CD14-positive monocyte (primary cell): Measurements from ENCODE around the gene CHTOP. TPM values are rescaled to one million over a fixed set of nuclear protein-coding genes. Genes with fewer than 3 reads are reported as not detected.

Source experiments
- DNase-seq, 3 donors: peaks; one replicate each; pipeline ENCODE4 v3.0.0-alpha.2; 2011 to 2022
- H2AFZ ChIP-seq: 2 replicates; pipeline ENCODE4 v1.6.0; 2012; ENCODE audit warnings: mild to moderate bottlenecking, low read depth, low read length, inconsistent platforms; ENCODE audit not compliant: insufficient read depth, poor library complexity, severe bottlenecking
- H3K27ac ChIP-seq, 2 donors: 1 replicate in 1 of 2; 2 replicates in 1 of 2; pipeline ENCODE4 v1.5.1; 2012 to 2013; ENCODE audit warnings: low read length in 2 of 2, control low read depth in 1 of 2, inconsistent platforms in 1 of 2, low read depth in 1 of 2, mild to moderate bottlenecking in 1 of 2
- H3K27me3 ChIP-seq, 2 donors: one replicate each; pipeline versions ENCODE4 v1.6.0 to v1.6.1; 2011 to 2013; ENCODE audit warnings: low read length in 2 of 2; ENCODE audit not compliant: control insufficient read depth in 2 of 2, insufficient read depth in 2 of 2
- H3K36me3 ChIP-seq, 2 donors: replicated peaks in 1 of 2; 1 replicate in 1 of 2; 2 replicates in 1 of 2; pipeline versions ENCODE4 v1.5.1 to v1.6.1; 2012 to 2013; ENCODE audit warnings: low read length in 2 of 2, control low read depth in 1 of 2, inconsistent platforms in 1 of 2, mild to moderate bottlenecking in 1 of 2; ENCODE audit not compliant: insufficient read depth in 2 of 2, control insufficient read depth in 1 of 2
- H3K4me1 ChIP-seq, 2 donors: 1 replicate in 1 of 2; 2 replicates in 1 of 2; pipeline versions ENCODE4 v1.5.1 to v1.6.1; 2012 to 2013; ENCODE audit warnings: low read length in 2 of 2, control low read depth in 1 of 2, inconsistent platforms in 1 of 2, mild to moderate bottlenecking in 1 of 2, moderate library complexity in 1 of 2; ENCODE audit not compliant: insufficient read depth in 2 of 2, control insufficient read depth in 1 of 2
- H3K4me2 ChIP-seq: replicated peaks from 2 replicates; pipeline ENCODE3; 2012; ENCODE audit warnings: low read length, moderate library complexity, mild to moderate bottlenecking; ENCODE audit not compliant: poor library complexity, severe bottlenecking; ENCODE audit errors: extremely low read depth
- H3K4me3 ChIP-seq, 3 experiments: fragments of 200-600 bp in 1 of 3; sonication (generic) in 1 of 3; replicated peaks in 1 of 3; 1 replicate in 2 of 3; 2 replicates in 1 of 3; pipeline ENCODE4 v1.5.1; 2011 to 2013; ENCODE audit warnings: low read length in 3 of 3, mild to moderate bottlenecking in 3 of 3, control low read depth in 2 of 3, low read depth in 2 of 3, inconsistent platforms in 1 of 3, moderate library complexity in 1 of 3
- H3K79me2 ChIP-seq: 2 replicates; pipeline ENCODE4 v1.6.0; 2012; ENCODE audit warnings: mild to moderate bottlenecking, control low read depth, inconsistent platforms, low read length, moderate library complexity; ENCODE audit not compliant: insufficient read depth
- H3K9ac ChIP-seq: 2 replicates; pipeline ENCODE4 v1.6.0; 2017; ENCODE audit warnings: low read length, mild to moderate bottlenecking; ENCODE audit not compliant: insufficient read depth, poor library complexity, severe bottlenecking
- H3K9me3 ChIP-seq, 2 donors: replicated peaks in 1 of 2; 1 replicate in 1 of 2; 2 replicates in 1 of 2; pipeline versions ENCODE4 v1.5.1 to v1.6.1; 2012 to 2013; ENCODE audit warnings: low read length in 2 of 2, control low read depth in 1 of 2; ENCODE audit not compliant: control insufficient read depth in 1 of 2, insufficient read depth in 1 of 2
- H4K20me1 ChIP-seq: 2 replicates; pipeline ENCODE4 v1.6.0; 2012; ENCODE audit warnings: mild to moderate bottlenecking, low read length, control low read depth, moderate library complexity; ENCODE audit not compliant: insufficient read depth
- H3K27ac Mint-ChIP-seq, 7 donors: one replicate each; pipeline ENCODE4 v1.8.0; 2020; ENCODE audit warnings: mild to moderate bottlenecking in 7 of 7, mixed read lengths in 7 of 7, moderate library complexity in 6 of 7, inconsistent platforms in 2 of 7
- H3K27me3 Mint-ChIP-seq, 3 donors: one replicate each; pipeline ENCODE4 v1.8.0; 2021 to 2022; ENCODE audit warnings: low read depth in 3 of 3, mild to moderate bottlenecking in 3 of 3, mixed read lengths in 3 of 3, moderate library complexity in 3 of 3, inconsistent platforms in 1 of 3
- H3K36me3 Mint-ChIP-seq, 2 donors: one replicate each; pipeline ENCODE4 v1.8.0; 2020; ENCODE audit warnings: mixed read lengths in 2 of 2, inconsistent platforms in 1 of 2, mild to moderate bottlenecking in 1 of 2
- H3K4me1 Mint-ChIP-seq: one replicate; pipeline ENCODE4 v1.8.0; 2020; ENCODE audit warnings: mild to moderate bottlenecking, mixed read lengths
- H3K4me3 Mint-ChIP-seq, 2 donors: one replicate each; pipeline ENCODE4 v1.8.0; 2020; ENCODE audit warnings: mild to moderate bottlenecking in 2 of 2, mixed read lengths in 2 of 2, moderate library complexity in 1 of 2
- H3K9me3 Mint-ChIP-seq, 7 donors: one replicate each; pipeline ENCODE4 v1.8.0; 2020 to 2022; ENCODE audit warnings: mixed read lengths in 7 of 7, mild to moderate bottlenecking in 6 of 7, moderate library complexity in 6 of 7, inconsistent platforms in 2 of 7
- WGBS: methylation state at CpG from one replicate; pipeline ENCODE4 v1.1.5; 2013; ENCODE audit warnings: missing lambda C conversion rate; ENCODE audit not compliant: insufficient coverage; 5-methylcytosine and 5-hydroxymethylcytosine counted together
- intact Hi-C, 2 donors: fragments of 100-400 bp; cut with micrococcal nuclease; formaldehyde crosslinking; loops; one replicate each; pipeline versions ENCODE4 v1.15.0 to v1.15.1; 2023
- polyA plus RNA-seq, 3 donors: library from polyadenylated mRNA; depleted of rRNA in 1 of 3; unstranded in 2 of 3; stranded (reverse) in 1 of 3; fragments of 300-500 nt in 2 of 3; fragments of >200 nt in 1 of 3; fragmentation: Illumina TruSeq in 2 of 3; gene quantifications; 1 replicate in 2 of 3; 2 replicates in 1 of 3; pipeline ENCODE4 v1.2.3, GENCODE V29; 2012 to 2021
- TF ChIP-seq, protein P1 (sequence below): fragments of 200-600 bp; IDR thresholded peaks from one replicate; pipeline ENCODE4 v1.8.0; 2022; ENCODE audit warnings: antibody characterized with exemption, mild to moderate bottlenecking

Gene CHTOP
- polyA plus RNA-seq, 3 donors = 28.1 to 56.2 (median 38.2) TPM

DNA sequence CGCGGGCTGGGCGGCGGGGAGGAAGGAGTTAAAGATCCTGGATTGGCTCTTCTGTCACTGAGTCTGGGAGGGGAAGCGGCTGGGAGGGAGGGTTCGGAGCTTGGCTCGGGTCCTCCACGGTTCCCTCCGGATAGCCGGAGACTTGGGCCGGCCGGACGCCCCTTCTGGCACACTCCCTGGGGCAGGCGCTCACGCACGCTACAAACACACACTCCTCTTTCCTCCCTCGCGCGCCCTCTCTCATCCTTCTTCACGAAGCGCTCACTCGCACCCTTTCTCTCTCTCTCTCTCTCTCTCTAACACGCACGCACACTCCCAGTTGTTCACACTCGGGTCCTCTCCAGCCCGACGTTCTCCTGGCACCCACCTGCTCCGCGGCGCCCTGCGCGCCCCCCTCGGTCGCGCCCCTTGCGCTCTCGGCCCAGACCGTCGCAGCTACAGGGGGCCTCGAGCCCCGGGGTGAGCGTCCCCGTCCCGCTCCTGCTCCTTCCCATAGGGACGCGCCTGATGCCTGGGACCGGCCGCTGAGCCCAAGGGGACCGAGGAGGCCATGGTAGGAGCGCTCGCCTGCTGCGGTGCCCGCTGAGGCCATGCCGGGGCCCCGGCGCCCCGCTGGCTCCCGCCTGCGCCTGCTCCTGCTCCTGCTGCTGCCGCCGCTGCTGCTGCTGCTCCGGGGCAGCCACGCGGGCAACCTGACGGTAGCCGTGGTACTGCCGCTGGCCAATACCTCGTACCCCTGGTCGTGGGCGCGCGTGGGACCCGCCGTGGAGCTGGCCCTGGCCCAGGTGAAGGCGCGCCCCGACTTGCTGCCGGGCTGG, 44.9 kb downstream of the CHTOP start, which contains the start of gene NPR1:
NPR1 (plus strand) TSS at position 170 of the 818 bp plus-strand sequence; CDS start at position 591, 421 bp downstream.
- Mint-ChIP-seq H3K4me3 (peak within 1 kb of the TSS; percentile 84 to 96), H3K27ac (peak within 1 kb of the TSS in 1 of 7 donors; percentile 68), H3K9me3 (peaks cover 0 to 17% (median 12%) of the 10 kb centered on the region in 7 donors), H3K36me3 (peaks cover 11 to 14% of the 10 kb centered on the region in 2 donors), H3K4me1 (peaks cover 25% of the 10 kb centered on the region), H3K27me3 (peaks cover 46 to 48% (median 47%) of the 10 kb centered on the region in 3 donors)
- peak within 1 kb of the TSS; percentile 30 to 78 (median 32) for H3K4me3 ChIP-seq
- WGBS = under 1% methylated on average over 78 of the region's 78 CpGs
- H3K27ac ChIP-seq = no peak within 1 kb of the TSS
- H3K9ac ChIP-seq = peak within 1 kb of the TSS; percentile 57
- H2AFZ ChIP-seq = peak within 1 kb of the TSS; percentile 83
- peaks cover 18 to 27% of the 10 kb centered on the region in 2 donors for H3K4me1 ChIP-seq
- H4K20me1 ChIP-seq = no peaks in the 10 kb centered on the region
- H3K27me3 ChIP-seq = peaks cover 19 to 41% of the 10 kb centered on the region in 2 donors
- peaks cover 0 to 4% of the 10 kb centered on the region in 2 donors for H3K9me3 ChIP-seq
- intact Hi-C loops = loop anchor here (5.0 kb wide), 2 partner anchors 69 to 309 kb away; partner anchors contain the start of gene RAB13 (in 1 of the 2)
- peak within 1 kb of the TSS; percentile 95 for H3K4me2 ChIP-seq
- DNase-seq = no peak
- H3K36me3 ChIP-seq = no peaks in the 10 kb centered on the region
- H3K79me2 ChIP-seq = no peaks in the 10 kb centered on the region
- TF ChIP-seq, protein P1, sequence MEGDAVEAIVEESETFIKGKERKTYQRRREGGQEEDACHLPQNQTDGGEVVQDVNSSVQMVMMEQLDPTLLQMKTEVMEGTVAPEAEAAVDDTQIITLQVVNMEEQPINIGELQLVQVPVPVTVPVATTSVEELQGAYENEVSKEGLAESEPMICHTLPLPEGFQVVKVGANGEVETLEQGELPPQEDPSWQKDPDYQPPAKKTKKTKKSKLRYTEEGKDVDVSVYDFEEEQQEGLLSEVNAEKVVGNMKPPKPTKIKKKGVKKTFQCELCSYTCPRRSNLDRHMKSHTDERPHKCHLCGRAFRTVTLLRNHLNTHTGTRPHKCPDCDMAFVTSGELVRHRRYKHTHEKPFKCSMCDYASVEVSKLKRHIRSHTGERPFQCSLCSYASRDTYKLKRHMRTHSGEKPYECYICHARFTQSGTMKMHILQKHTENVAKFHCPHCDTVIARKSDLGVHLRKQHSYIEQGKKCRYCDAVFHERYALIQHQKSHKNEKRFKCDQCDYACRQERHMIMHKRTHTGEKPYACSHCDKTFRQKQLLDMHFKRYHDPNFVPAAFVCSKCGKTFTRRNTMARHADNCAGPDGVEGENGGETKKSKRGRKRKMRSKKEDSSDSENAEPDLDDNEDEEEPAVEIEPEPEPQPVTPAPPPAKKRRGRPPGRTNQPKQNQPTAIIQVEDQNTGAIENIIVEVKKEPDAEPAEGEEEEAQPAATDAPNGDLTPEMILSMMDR = no peak

DNA sequence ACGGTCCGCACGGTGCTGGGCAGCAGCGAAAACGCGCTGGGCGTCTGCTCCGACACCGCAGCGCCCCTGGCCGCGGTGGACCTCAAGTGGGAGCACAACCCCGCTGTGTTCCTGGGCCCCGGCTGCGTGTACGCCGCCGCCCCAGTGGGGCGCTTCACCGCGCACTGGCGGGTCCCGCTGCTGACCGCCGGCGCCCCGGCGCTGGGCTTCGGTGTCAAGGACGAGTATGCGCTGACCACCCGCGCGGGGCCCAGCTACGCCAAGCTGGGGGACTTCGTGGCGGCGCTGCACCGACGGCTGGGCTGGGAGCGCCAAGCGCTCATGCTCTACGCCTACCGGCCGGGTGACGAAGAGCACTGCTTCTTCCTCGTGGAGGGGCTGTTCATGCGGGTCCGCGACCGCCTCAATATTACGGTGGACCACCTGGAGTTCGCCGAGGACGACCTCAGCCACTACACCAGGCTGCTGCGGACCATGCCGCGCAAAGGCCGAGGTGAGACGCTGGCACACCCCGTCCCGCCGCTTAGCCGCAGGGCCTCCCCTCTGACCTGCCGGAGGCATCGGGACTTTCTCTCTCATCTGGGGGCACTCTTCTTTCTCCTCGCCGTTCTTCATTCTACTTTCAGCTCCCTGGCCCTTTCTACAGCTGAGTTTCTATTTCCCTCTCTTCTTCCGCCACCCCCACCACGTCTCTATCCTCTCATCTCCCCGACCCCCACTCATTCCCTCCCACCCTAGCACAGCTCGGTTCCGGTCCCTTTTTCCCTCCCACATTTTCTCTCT, 45.7 kb downstream of the CHTOP start:
- peak overlapping the region; percentile 83 for H2AFZ ChIP-seq

More for the DNA sequence above, 45.7 kb downstream of the CHTOP start:
- Mint-ChIP-seq H3K27ac (peak overlapping the region in 1 of 7 donors; percentile 18), H3K4me1 (peaks cover 29% of the 10 kb centered on the region), H3K27me3 (peaks cover 46 to 48% (median 47%) of the 10 kb centered on the region in 3 donors), H3K4me3 (peak overlapping the region; percentile 84 to 96), H3K36me3 (peaks cover 11 to 14% of the 10 kb centered on the region in 2 donors), H3K9me3 (peaks cover 0 to 17% (median 12%) of the 10 kb centered on the region in 7 donors)
- H4K20me1 ChIP-seq = no peaks in the 10 kb centered on the region
- no peak overlapping the region for H3K27ac ChIP-seq
- TF ChIP-seq, protein P1 = peak; percentile 42
- H3K9ac ChIP-seq = peak overlapping the region; percentile 57
- peak overlapping the region; percentile 30 to 78 (median 32) for H3K4me3 ChIP-seq
- peak in 1 of 3 donors; percentile 31 for DNase-seq
- intact Hi-C loops = loop anchor here (5.0 kb wide), 2 partner anchors 68 to 308 kb away; partner anchors contain the start of gene RAB13 (in 1 of the 2)
- no peaks in the 10 kb centered on the region for H3K36me3 ChIP-seq
- peaks cover 19 to 41% of the 10 kb centered on the region in 2 donors for H3K27me3 ChIP-seq
- 2% methylated on average over 73 of the region's 73 CpGs for WGBS
- peaks cover 0 to 4% of the 10 kb centered on the region in 2 donors for H3K9me3 ChIP-seq
- peak overlapping the region; percentile 95 for H3K4me2 ChIP-seq
- H3K4me1 ChIP-seq = peaks cover 18 to 27% of the 10 kb centered on the region in 2 donors
- no peaks in the 10 kb centered on the region for H3K79me2 ChIP-seq
